HepG2 (cell line): ENCODE measurements around the gene GRK4. TPM values are rescaled to one million over a fixed set of nuclear protein-coding genes. Genes with fewer than 3 reads are reported as not detected.

Source experiments
- ATAC-seq: fragments of 200-7000 bp; cut with Tn5 transposase; 3 replicates; pipeline ENCODE4 v1.9.1; 2020; ENCODE audit warnings: mild to moderate bottlenecking, moderate library complexity
- BruUV-seq: library from RNA; stranded (reverse); fragments of 400-500 nt; replicated peaks from 2 replicates; lab custom pipeline; 2021; lab: Mats Ljungman, UMichigan
- CTCF ChIA-PET: fragments of 300-600 bp; formaldehyde crosslinking; extraction: SDS; loops from one replicate; lab custom pipeline; 2021; ENCODE audit warnings: low total read pairs, inconsistent platforms, low intra/inter-chr PET ratio; lab: Yijun Ruan, JAX
- POLR2A ChIA-PET: fragments of 350-600 bp; sonication (Branson Sonifier 250); formaldehyde crosslinking; loops from one replicate; lab custom pipeline; 2020; ENCODE audit warnings: antibody characterized with exemption, inconsistent platforms; lab: Yijun Ruan, JAX
- DNase-seq: peaks from one replicate; pipeline ENCODE4 v3.0.0-alpha.2; 2015; ENCODE audit warnings: low spot score
- FAIRE-seq: peaks from 3 replicates; lab custom pipeline; 2011; peaks lifted over from hg19 to GRCh38; lab: Jason Lieb, UNC
- H2AFZ ChIP-seq: one replicate; pipeline ENCODE4 v1.6.1; 2011; ENCODE audit warnings: low read length, inconsistent platforms
- H3K27ac ChIP-seq: fragments of 300-600 bp; 3 replicates; pipeline ENCODE4 v1.8.0; 2011; ENCODE audit warnings: mixed run types, mild to moderate bottlenecking, mixed read lengths, low read length, inconsistent platforms; ENCODE audit not compliant: insufficient read depth; ENCODE audit errors: extremely low read length
- H3K27me3 ChIP-seq, 2 experiments: fragments of 200-600 bp in 1 of 2; 2 replicates in 1 of 2; 3 replicates in 1 of 2; pipeline versions ENCODE4 v1.6.0 to v1.8.0; 2011; ENCODE audit warnings: low read length in 2 of 2, mild to moderate bottlenecking in 2 of 2, moderate library complexity in 2 of 2, inconsistent platforms in 1 of 2; ENCODE audit not compliant: insufficient read depth in 2 of 2, control insufficient read depth in 1 of 2
- H3K36me3 ChIP-seq, 2 experiments: fragments of 200-600 bp in 1 of 2; replicated peaks in 1 of 2; 2 replicates in 1 of 2; 3 replicates in 1 of 2; pipeline versions ENCODE4 v1.5.1 to v1.8.0; 2011; ENCODE audit warnings: low read length in 2 of 2, inconsistent platforms in 1 of 2; ENCODE audit not compliant: insufficient read depth in 2 of 2, control insufficient read depth in 1 of 2
- H3K4me1 ChIP-seq: 2 replicates; pipeline ENCODE4 v1.5.1; 2012; ENCODE audit warnings: low read length, inconsistent platforms; ENCODE audit not compliant: insufficient read depth
- H3K4me2 ChIP-seq: 2 replicates; pipeline ENCODE4 v1.6.0; 2011; ENCODE audit warnings: low read depth, low read length, inconsistent platforms
- H3K4me3 ChIP-seq, 3 experiments: fragments of 200-600 bp in 1 of 3; sonication (generic), shearing (Covaris generic) in 1 of 3; replicated peaks in 1 of 3; 2 replicates each; pipeline ENCODE4 v1.5.1; 2011 to 2016; ENCODE audit warnings: low read length in 3 of 3, inconsistent platforms in 2 of 3, low read depth in 2 of 3, mild to moderate bottlenecking in 2 of 3, control low read depth in 1 of 3, mixed read lengths in 1 of 3; ENCODE audit not compliant: insufficient read depth in 1 of 3
- H3K79me2 ChIP-seq: one replicate; pipeline ENCODE4 v1.6.1; 2011; ENCODE audit warnings: low read length, inconsistent platforms; ENCODE audit not compliant: insufficient read depth
- H3K9ac ChIP-seq: 2 replicates; pipeline ENCODE4 v1.6.0; 2011; ENCODE audit warnings: mild to moderate bottlenecking, low read depth, low read length, inconsistent platforms; ENCODE audit not compliant: insufficient read depth
- H3K9me3 ChIP-seq: 2 replicates; pipeline ENCODE4 v1.5.1; 2012; ENCODE audit warnings: mild to moderate bottlenecking, low read length
- H4K20me1 ChIP-seq: 2 replicates; pipeline ENCODE4 v1.6.0; 2011; ENCODE audit warnings: inconsistent platforms, mild to moderate bottlenecking, low read length, moderate library complexity; ENCODE audit not compliant: insufficient read depth
- MED1 ChIP-seq: sonication (generic); formaldehyde crosslinking; IDR thresholded peaks from 2 replicates; pipeline ENCODE4 v1.4.0; 2020; ENCODE audit warnings: missing genetic modification reagents
- SSRP1 ChIP-seq: IDR thresholded peaks from 2 replicates; pipeline ENCODE4 v1.6.1; 2016; ENCODE audit warnings: control low read depth
- STAG1 ChIP-seq: sonication (generic); formaldehyde crosslinking; IDR thresholded peaks from 2 replicates; pipeline ENCODE4 v1.4.0; 2020; ENCODE audit warnings: missing genetic modification reagents
- ZNF44 ChIP-seq: sonication (generic); formaldehyde crosslinking; IDR thresholded peaks from 2 replicates; pipeline ENCODE4 v1.5.1; 2020; ENCODE audit warnings: mild to moderate bottlenecking, missing genetic modification reagents
- ZNF550 ChIP-seq: sonication (generic); formaldehyde crosslinking; IDR thresholded peaks from 2 replicates; pipeline ENCODE4 v1.4.0; 2020; ENCODE audit warnings: mild to moderate bottlenecking, missing genetic modification reagents, borderline replicate concordance
- ZNF720 ChIP-seq: sonication (generic); formaldehyde crosslinking; IDR thresholded peaks from 2 replicates; pipeline ENCODE4 v1.4.0; 2020; ENCODE audit warnings: missing genetic modification reagents
- WGBS: methylation state at CpG from one replicate; pipeline ENCODE4 v1.1.6; 2017; ENCODE audit warnings: low lambda C conversion rate; 5-methylcytosine and 5-hydroxymethylcytosine counted together
- in situ Hi-C: cut with HindIII; loops from 2 replicates; pipeline ENCODE4 v1.10.0; 2017; ENCODE audit warnings: low pct_unique_long_range_greater_than_20kb; ENCODE audit not compliant: extremely low pct_ligation_motif_present
- intact Hi-C: fragments of 100-400 bp; cut with micrococcal nuclease; formaldehyde crosslinking; loops from one replicate; pipeline ENCODE4 v1.10.0; 2022; ENCODE audit not compliant: unreplicated experiment
- polyA plus RNA-seq, 8 experiments: library from polyadenylated mRNA; depleted of rRNA in 3 of 8; stranded (reverse) in 7 of 8; unstranded in 1 of 8; fragments of >200 nt; fragmentation: Illumina TruSeq in 4 of 8; extraction: Trizol in 4 of 8; gene quantifications; 2 replicates each; pipeline versions ENCODE4 v1.2.1 to v1.2.3, GENCODE V29; 2011 to 2016; ENCODE audit warnings: low read depth in 4 of 8, missing spikeins in 1 of 8, mixed read lengths in 1 of 8; ENCODE audit not compliant: insufficient read depth in 1 of 8
- total RNA-seq, 5 experiments: library from RNA; depleted of rRNA; stranded (reverse); fragments of >200 nt; fragmentation: Illumina TruSeq; extraction: Trizol; gene quantifications; 2 replicates each; pipeline ENCODE4 v1.2.3, GENCODE V29; 2016; ENCODE audit warnings: low read depth in 1 of 5
- TF ChIP-seq, protein P1 (sequence below): sonication (generic); formaldehyde crosslinking; IDR thresholded peaks from 2 replicates; pipeline ENCODE4 v1.4.0; 2020; ENCODE audit warnings: missing genetic modification reagents, borderline replicate concordance

Gene GRK4
- total and polyA plus RNA-seq, 2 of the 13 experiments (the other 11 are each of a cell fraction or from before 2014, with no cell fraction given), result 1.8 to 2.0 TPM

DNA sequence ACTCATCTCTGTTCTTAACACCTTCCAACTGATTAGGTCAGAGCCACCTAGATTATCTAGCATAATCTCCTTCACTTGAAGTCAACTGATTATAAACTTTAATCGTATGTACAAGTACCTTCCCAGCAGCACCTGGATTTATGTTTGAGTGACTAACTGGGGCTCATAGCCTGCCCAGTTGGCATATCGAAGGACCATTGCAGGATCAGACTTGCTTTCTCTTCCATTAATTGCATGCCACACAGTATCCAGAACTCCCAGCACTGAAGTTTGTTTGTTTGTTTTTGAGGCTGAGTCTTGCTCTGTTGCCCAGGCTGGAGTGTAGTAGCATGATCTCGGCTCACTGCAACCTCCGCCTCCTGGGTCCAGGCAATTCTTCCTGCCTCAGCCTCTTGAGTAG is 27.9 kb downstream of the GRK4 start:
- H3K4me2 ChIP-seq, result no peak overlapping the region
- no peaks in the 10 kb centered on the region for H3K79me2 ChIP-seq
- H3K36me3 ChIP-seq, result no peaks in the 10 kb centered on the region
- BruUV-seq, result no TSS peak
- intact Hi-C loops (no loop called here), in situ Hi-C loops (no loop called here)
- no peak overlapping the region for H3K9ac ChIP-seq
- H3K4me1 ChIP-seq, result no peaks in the 10 kb centered on the region
- H3K4me3 ChIP-seq, result no peak overlapping the region
- peaks cover 0 to 19% of the 10 kb centered on the region in 2 experiments; a peak in 3 of 5 replicates for H3K27me3 ChIP-seq
- H2AFZ ChIP-seq, result no peak overlapping the region
- DNase-seq (no peak), ATAC-seq (no peak)
- no peaks in the 10 kb centered on the region for H3K9me3 ChIP-seq
- H3K27ac ChIP-seq, result no peak overlapping the region
- CTCF ChIA-PET, result no interaction called here
- WGBS, result 67% methylated on average over 4 of the region's 4 CpGs
- TF ChIP-seq ZNF550 (CRISPR knock-in tag) (no peak), ZNF720 (CRISPR knock-in tag) (no peak), ZNF44 (no peak), STAG1 (CRISPR knock-in tag) (no peak), SSRP1 (CRISPR knock-in tag) (no peak), MED1 (CRISPR knock-in tag) (no peak)
- TF ChIP-seq, protein P1, sequence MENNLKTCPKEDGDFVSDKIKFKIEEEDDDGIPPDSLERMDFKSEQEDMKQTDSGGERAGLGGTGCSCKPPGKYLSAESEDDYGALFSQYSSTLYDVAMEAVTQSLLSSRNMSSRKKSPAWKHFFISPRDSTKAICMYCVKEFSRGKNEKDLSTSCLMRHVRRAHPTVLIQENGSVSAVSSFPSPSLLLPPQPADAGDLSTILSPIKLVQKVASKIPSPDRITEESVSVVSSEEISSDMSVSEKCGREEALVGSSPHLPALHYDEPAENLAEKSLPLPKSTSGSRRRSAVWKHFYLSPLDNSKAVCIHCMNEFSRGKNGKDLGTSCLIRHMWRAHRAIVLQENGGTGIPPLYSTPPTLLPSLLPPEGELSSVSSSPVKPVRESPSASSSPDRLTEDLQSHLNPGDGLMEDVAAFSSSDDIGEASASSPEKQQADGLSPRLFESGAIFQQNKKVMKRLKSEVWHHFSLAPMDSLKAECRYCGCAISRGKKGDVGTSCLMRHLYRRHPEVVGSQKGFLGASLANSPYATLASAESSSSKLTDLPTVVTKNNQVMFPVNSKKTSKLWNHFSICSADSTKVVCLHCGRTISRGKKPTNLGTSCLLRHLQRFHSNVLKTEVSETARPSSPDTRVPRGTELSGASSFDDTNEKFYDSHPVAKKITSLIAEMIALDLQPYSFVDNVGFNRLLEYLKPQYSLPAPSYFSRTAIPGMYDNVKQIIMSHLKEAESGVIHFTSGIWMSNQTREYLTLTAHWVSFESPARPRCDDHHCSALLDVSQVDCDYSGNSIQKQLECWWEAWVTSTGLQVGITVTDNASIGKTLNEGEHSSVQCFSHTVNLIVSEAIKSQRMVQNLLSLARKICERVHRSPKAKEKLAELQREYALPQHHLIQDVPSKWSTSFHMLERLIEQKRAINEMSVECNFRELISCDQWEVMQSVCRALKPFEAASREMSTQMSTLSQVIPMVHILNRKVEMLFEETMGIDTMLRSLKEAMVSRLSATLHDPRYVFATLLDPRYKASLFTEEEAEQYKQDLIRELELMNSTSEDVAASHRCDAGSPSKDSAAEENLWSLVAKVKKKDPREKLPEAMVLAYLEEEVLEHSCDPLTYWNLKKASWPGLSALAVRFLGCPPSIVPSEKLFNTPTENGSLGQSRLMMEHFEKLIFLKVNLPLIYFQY (CRISPR knock-in tag), result no peak
- TF ChIP-seq, all 625 proteins: peak for 0
- no peak for FAIRE-seq
- POLR2A ChIA-PET, result no interaction called here
- H4K20me1 ChIP-seq, result no peaks in the 10 kb centered on the region
